NCI-H2196 treated with DMSO at 0.1 percent for 48 hours (cell line): ENCODE results near the gene HLTF.
A peak's percentile ranks its signal among the peaks of the same experiment; 100 is the strongest.

Source experiments
- DNase-seq: peaks from one replicate; lab custom pipeline; 2025; ENCODE audit not compliant: unreplicated experiment; lab: John Stamatoyannopoulos, UW

HLTF gene

GRCh38 chr3:149090461-149090860 lies 4.1 kb upstream of the HLTF start:
- DNase-seq: no peak

- no peak for DNase-seq
These were observed 3.1 kb upstream of the HLTF start for GRCh38 chr3:149089395-149089794.

- DNase-seq: no peak
These were observed 875 bp upstream of the HLTF start for GRCh38 chr3:149087208-149087607.

GRCh38 chr3:149085828-149086231 lies 503 bp downstream of the HLTF start:
- peak; percentile 63 for DNase-seq

- no peak for DNase-seq
These were observed 4.6 kb downstream of the HLTF start for GRCh38 chr3:149081772-149082171.

GRCh38 chr3:149080699-149081091 lies 5.6 kb downstream of the HLTF start:
- DNase-seq: no peak

- DNase-seq: no peak
These were observed 6.2 kb downstream of the HLTF start for GRCh38 chr3:149080011-149080698.

GRCh38 chr3:149077628-149078027 lies 8.7 kb downstream of the HLTF start:
- DNase-seq: no peak

- no peak for DNase-seq
These were observed 18.4 kb downstream of the HLTF start for GRCh38 chr3:149067883-149068282.

GRCh38 chr3:149061776-149062175 lies 24.6 kb downstream of the HLTF start:
- no peak for DNase-seq

GRCh38 chr3:149058602-149059001 lies 27.7 kb downstream of the HLTF start:
- DNase-seq: no peak

- no peak for DNase-seq
These were observed 28.1 kb downstream of the HLTF start for GRCh38 chr3:149058198-149058597.

- peak; percentile 51 for DNase-seq
These were observed 30.8 kb downstream of the HLTF start for GRCh38 chr3:149055575-149055974.

- DNase-seq: no peak
These were observed 41.8 kb downstream of the HLTF start for GRCh38 chr3:149044339-149045083.

GRCh38 chr3:149042789-149043386 lies 43.4 kb downstream of the HLTF start:
- DNase-seq: no peak

GRCh38 chr3:149038322-149038721 lies 48.0 kb downstream of the HLTF start:
- DNase-seq: no peak

- no peak for DNase-seq
These were observed 48.6 kb downstream of the HLTF start for GRCh38 chr3:149037684-149038083.

GRCh38 chr3:149031096-149031495 lies 55.2 kb downstream of the HLTF start:
- DNase-seq: no peak

- no peak for DNase-seq
These were observed 59.6 kb downstream of the HLTF start for GRCh38 chr3:149026718-149027117.

GRCh38 chr3:149023951-149024350 lies 62.4 kb downstream of the HLTF start:
- DNase-seq: no peak

- no peak for DNase-seq
These were observed 64.5 kb downstream of the HLTF start for GRCh38 chr3:149021830-149022229.

- no peak for DNase-seq
These were observed 65.5 kb downstream of the HLTF start for GRCh38 chr3:149020839-149021252.
